PC-3 (cell line): ENCODE measurements around the gene CNPY3. TPM values are rescaled to one million over a fixed set of nuclear protein-coding genes. Genes with fewer than 3 reads are reported as not detected.

Experiments
- ATAC-seq: fragments of 200-7000 bp; cut with Tn5 transposase; 2 replicates; pipeline ENCODE4 v1.9.1; 2020; ENCODE audit warnings: mild to moderate bottlenecking, moderate library complexity
- BruUV-seq: library from RNA; stranded (reverse); fragments of 400-500 nt; replicated peaks from 2 replicates; lab custom pipeline; 2021; lab: Mats Ljungman, UMichigan
- CTCF ChIA-PET: fragments of 300-600 bp; sonication (Branson Sonifier 250); formaldehyde crosslinking; loops from one replicate; lab custom pipeline; 2022; ENCODE audit warnings: antibody characterized with exemption; lab: Charles Lee
- POLR2A ChIA-PET: fragments of 300-600 bp; sonication (Branson Sonifier 250); formaldehyde crosslinking; loops from one replicate; lab custom pipeline; 2022; ENCODE audit warnings: antibody characterized with exemption; ENCODE audit not compliant: unreplicated experiment; lab: Charles Lee
- DNase-seq: peaks from one replicate; pipeline ENCODE4 v3.0.0-alpha.2; 2015
- H2AFZ ChIP-seq: fragments of 300-600 bp; sonication (generic); 2 replicates; pipeline ENCODE4 v1.6.0; 2016; ENCODE audit warnings: antibody characterized with exemption, low read length
- H3F3A ChIP-seq: fragments of 300-600 bp; sonication (generic); one replicate; pipeline ENCODE4 v1.6.0; 2017; ENCODE audit warnings: antibody characterized with exemption, low read length, control low read depth, mild to moderate bottlenecking; ENCODE audit not compliant: unreplicated experiment
- H3K27ac ChIP-seq: fragments of 300-600 bp; sonication (generic); 2 replicates; pipeline ENCODE4 v1.5.1; 2016; ENCODE audit warnings: mild to moderate bottlenecking, low read length
- H3K27me3 ChIP-seq: fragments of 300-600 bp; sonication (generic); 2 replicates; pipeline ENCODE4 v1.6.1; 2016; ENCODE audit warnings: low read length, mixed read lengths
- H3K36me3 ChIP-seq: fragments of 300-600 bp; sonication (generic); 2 replicates; pipeline ENCODE4 v1.6.1; 2016; ENCODE audit warnings: low read depth, mixed run types, low read length, mixed read lengths
- H3K4me1 ChIP-seq: fragments of 300-600 bp; sonication (generic); 2 replicates; pipeline ENCODE4 v1.5.1; 2016; ENCODE audit warnings: low read length; ENCODE audit not compliant: insufficient read depth
- H3K4me2 ChIP-seq: fragments of 300-600 bp; sonication (generic); 2 replicates; pipeline ENCODE4 v1.6.0; 2016; ENCODE audit warnings: low read length
- H3K4me3 ChIP-seq: fragments of 300-600 bp; sonication (generic); 2 replicates; pipeline ENCODE4 v1.5.1; 2016; ENCODE audit warnings: mild to moderate bottlenecking, low read length, mixed read lengths
- H3K79me2 ChIP-seq: fragments of 300-600 bp; sonication (generic); 2 replicates; pipeline ENCODE4 v1.6.1; 2017; ENCODE audit warnings: low read length, mixed read lengths
- H3K9ac ChIP-seq: fragments of 300-600 bp; sonication (generic); 2 replicates; pipeline ENCODE4 v1.6.0; 2016; ENCODE audit warnings: mild to moderate bottlenecking, low read length
- H3K9me2 ChIP-seq: fragments of 300-600 bp; sonication (generic); replicated peaks from 2 replicates; pipeline ENCODE4 v1.6.1; 2016; ENCODE audit warnings: mixed run types, low read length, mixed read lengths
- H3K9me3 ChIP-seq: fragments of 300-600 bp; sonication (generic); 2 replicates; pipeline ENCODE4 v1.6.1; 2016; ENCODE audit warnings: low read length, mixed read lengths
- H4K20me1 ChIP-seq: fragments of 300-600 bp; sonication (generic); 2 replicates; pipeline ENCODE4 v1.6.1; 2016; ENCODE audit warnings: low read length, mixed read lengths
- EZH2 ChIP-seq: fragments of 300-600 bp; sonication (generic); IDR thresholded peaks from one replicate; pipeline ENCODE4 v1.6.1; 2017; ENCODE audit warnings: antibody characterized with exemption, mild to moderate bottlenecking, low read length; ENCODE audit not compliant: unreplicated experiment
- EZH2phosphoT487 ChIP-seq: fragments of 300-600 bp; sonication (generic); IDR thresholded peaks from 2 replicates; pipeline ENCODE4 v1.6.1; 2018; ENCODE audit warnings: mild to moderate bottlenecking, antibody characterized with exemption, low read length, borderline replicate concordance
- intact Hi-C: fragments of 100-400 bp; cut with micrococcal nuclease; formaldehyde crosslinking; loops from 2 replicates; pipeline ENCODE4 v1.9.0; 2023
- total RNA-seq: library from RNA; depleted of rRNA; stranded (reverse); fragments of >200 nt; gene quantifications from 2 replicates; pipeline ENCODE4 v1.2.3, GENCODE V29; 2014
- TF ChIP-seq, protein P1 (sequence below): fragments of 300-600 bp; sonication (generic); conservative IDR thresholded peaks from 2 replicates; pipeline ENCODE4 v1.5.1; 2017; ENCODE audit warnings: antibody characterized with exemption, low read depth, mild to moderate bottlenecking, low read length

The CNPY3 gene
- total RNA-seq, 1 experiment from 2014 or later, result 37.5 TPM

GRCh38 chr6:42984001-42984923, 55.0 kb downstream of the CNPY3 start, which contains the start of gene PPP2R5D:
TSS of gene PPP2R5D (plus strand) at chr6:42984570. CDS start at chr6:42984678, 108 bp downstream.
- Histone ChIP-seq H2AFZ (peak within 1 kb of the TSS; percentile 88), H3F3A (no peaks in the 10 kb centered on the region), H3K79me2 (peaks cover 37% of the 10 kb centered on the region), H3K36me3 (no peaks in the 10 kb centered on the region), H3K4me2 (peak within 1 kb of the TSS; percentile 98), H3K27ac (peak within 1 kb of the TSS; percentile 12; the same call in 1 of the 2 replicates), H3K9me2 (no peaks in the 10 kb centered on the region), H3K4me1 (peaks cover 32% of the 10 kb centered on the region), H3K9me3 (no peaks in the 10 kb centered on the region), H3K9ac (peak within 1 kb of the TSS; percentile 82), H3K27me3 (no peaks in the 10 kb centered on the region), H3K4me3 (peak within 1 kb of the TSS; percentile 82), H4K20me1 (no peaks in the 10 kb centered on the region)
- peak; percentile 99 for DNase-seq
- no TSS peak for BruUV-seq
- peak; percentile 91 for ATAC-seq
- CTCF ChIA-PET, result interaction anchor here (0.6 to 0.9 kb wide), 2 partner anchors 12 to 1664 kb away, joined by 3 to 5 read pairs; no protein-coding TSS in a partner anchor
- TF ChIP-seq EZH2 (no peak), EZH2phosphoT487 (no peak)
- TF ChIP-seq, protein P1, sequence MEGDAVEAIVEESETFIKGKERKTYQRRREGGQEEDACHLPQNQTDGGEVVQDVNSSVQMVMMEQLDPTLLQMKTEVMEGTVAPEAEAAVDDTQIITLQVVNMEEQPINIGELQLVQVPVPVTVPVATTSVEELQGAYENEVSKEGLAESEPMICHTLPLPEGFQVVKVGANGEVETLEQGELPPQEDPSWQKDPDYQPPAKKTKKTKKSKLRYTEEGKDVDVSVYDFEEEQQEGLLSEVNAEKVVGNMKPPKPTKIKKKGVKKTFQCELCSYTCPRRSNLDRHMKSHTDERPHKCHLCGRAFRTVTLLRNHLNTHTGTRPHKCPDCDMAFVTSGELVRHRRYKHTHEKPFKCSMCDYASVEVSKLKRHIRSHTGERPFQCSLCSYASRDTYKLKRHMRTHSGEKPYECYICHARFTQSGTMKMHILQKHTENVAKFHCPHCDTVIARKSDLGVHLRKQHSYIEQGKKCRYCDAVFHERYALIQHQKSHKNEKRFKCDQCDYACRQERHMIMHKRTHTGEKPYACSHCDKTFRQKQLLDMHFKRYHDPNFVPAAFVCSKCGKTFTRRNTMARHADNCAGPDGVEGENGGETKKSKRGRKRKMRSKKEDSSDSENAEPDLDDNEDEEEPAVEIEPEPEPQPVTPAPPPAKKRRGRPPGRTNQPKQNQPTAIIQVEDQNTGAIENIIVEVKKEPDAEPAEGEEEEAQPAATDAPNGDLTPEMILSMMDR, result no peak
- intact Hi-C loops, result loop anchor here (2.0 to 5.0 kb wide), 2 partner anchors 31 to 82 kb away; partner anchors contain the start of gene KLHDC3
- POLR2A ChIA-PET, result interaction anchor here (0.6 to 1.1 kb wide), 9 partner anchors 12 to 359 kb away, joined by 3 to 9 read pairs (median 3); partner anchors contain the start of gene CNPY3

- POLR2A ChIA-PET, result interaction anchor here (1.0 to 1.1 kb wide), 2 partner anchors 56 to 202 kb away, joined by 3 to 4 read pairs; partner anchors contain the start of gene CNPY3
- H3K36me3 ChIP-seq, result peaks cover 7% of the 10 kb centered on the region
- peak; percentile 30 for DNase-seq
- H3K4me1 ChIP-seq, result peaks cover 25% of the 10 kb centered on the region
- peak overlapping the region; percentile 82 for H3K9ac ChIP-seq
- H3K27me3 ChIP-seq, result no peaks in the 10 kb centered on the region
- peak overlapping the region; percentile 83 for H3K4me2 ChIP-seq
- peak overlapping the region; percentile 82 for H3K4me3 ChIP-seq
- H2AFZ ChIP-seq, result peak overlapping the region; percentile 77
- intact Hi-C loops, result loop anchor here (2.0 to 5.0 kb wide), 2 partner anchors 30 to 83 kb away; partner anchors contain the start of gene KLHDC3
- H3K9me2 ChIP-seq, result no peaks in the 10 kb centered on the region
- H3K9me3 ChIP-seq, result no peaks in the 10 kb centered on the region
- ATAC-seq, result no peak
- peaks cover 30% of the 10 kb centered on the region for H3K79me2 ChIP-seq
- no peak for TF ChIP-seq EZH2phosphoT487
- TF ChIP-seq, protein P1, result no peak
- no peak for TF ChIP-seq EZH2
- no peaks in the 10 kb centered on the region for H4K20me1 ChIP-seq
- no peak overlapping the region for H3K27ac ChIP-seq
- BruUV-seq, result TSS peak; percentile 24
- CTCF ChIA-PET, result no interaction called here
- H3F3A ChIP-seq, result no peaks in the 10 kb centered on the region
Measured at GRCh38 chr6:42984924-42985475, 55.7 kb downstream of the CNPY3 start.
